Neural cell (in vitro differentiated cells): ENCODE results near the gene SF3B5. TPM values are rescaled to one million over a fixed set of nuclear protein-coding genes. Genes with fewer than 3 reads are reported as not detected.

ENCODE experiments used
- H2AFZ ChIP-seq: fragments of 200-600, 300-800 bp; sonication (generic), shearing (Covaris generic); 2 replicates; pipeline ENCODE4 v1.6.0; 2014; ENCODE audit warnings: low read depth, mild to moderate bottlenecking, antibody characterized with exemption, low read length, moderate library complexity
- H3F3A ChIP-seq: fragments of 200-600 bp; shearing (Covaris generic); 2 replicates; pipeline ENCODE4 v1.6.1; 2016; ENCODE audit warnings: mild to moderate bottlenecking, moderate library complexity, mixed read lengths, antibody characterized with exemption, low read length; ENCODE audit not compliant: insufficient read depth, poor library complexity, severe bottlenecking
- H3K27ac ChIP-seq: fragments of 200-600, 300-800 bp; sonication (generic), shearing (Covaris generic); 2 replicates; pipeline ENCODE4 v1.5.1; 2014; ENCODE audit warnings: mild to moderate bottlenecking, low read length, moderate library complexity
- H3K27me3 ChIP-seq: fragments of 300-800, 200-600 bp; sonication (generic), shearing (Covaris generic); 2 replicates; pipeline ENCODE4 v1.6.0; 2014; ENCODE audit warnings: mild to moderate bottlenecking, low read depth, low read length, moderate library complexity; ENCODE audit not compliant: insufficient read depth
- H3K36me3 ChIP-seq: fragments of 300-800, 200-600 bp; sonication (generic), shearing (Covaris generic); 2 replicates; pipeline ENCODE4 v1.5.1; 2014; ENCODE audit warnings: mild to moderate bottlenecking, antibody characterized with exemption, low read length, moderate library complexity; ENCODE audit not compliant: insufficient read depth
- H3K4me2 ChIP-seq: fragments of 300-800, 200-600 bp; sonication (generic), shearing (Covaris generic); 2 replicates; pipeline ENCODE4 v1.6.0; 2014; ENCODE audit warnings: mild to moderate bottlenecking, low read length
- H3K4me3 ChIP-seq: fragments of 300-800, 200-600 bp; sonication (generic), shearing (Covaris generic); 2 replicates; pipeline ENCODE4 v1.5.1; 2014; ENCODE audit warnings: mild to moderate bottlenecking, low read length, moderate library complexity
- H3K79me2 ChIP-seq: fragments of 200-600 bp; shearing (Covaris generic); replicated peaks from 2 replicates; pipeline ENCODE4 v1.6.0; 2014; ENCODE audit warnings: mild to moderate bottlenecking, low read length, moderate library complexity; ENCODE audit not compliant: insufficient read depth
- H3K9ac ChIP-seq: fragments of 300-800, 200-600 bp; sonication (generic), shearing (Covaris generic); 2 replicates; pipeline ENCODE4 v1.6.1; 2016; ENCODE audit warnings: mild to moderate bottlenecking, low read length, mixed read lengths
- H3K9me2 ChIP-seq: fragments of 200-600 bp; shearing (Covaris generic); 2 replicates; pipeline ENCODE4 v1.6.1; 2016; ENCODE audit warnings: mild to moderate bottlenecking, low read length, mixed read lengths; ENCODE audit not compliant: insufficient read depth
- H3K9me3 ChIP-seq: fragments of 200-600, 300-800 bp; sonication (generic), shearing (Covaris generic); 2 replicates; pipeline ENCODE4 v1.6.1; 2016; ENCODE audit warnings: mild to moderate bottlenecking, mixed run types, low read length, moderate library complexity, mixed read lengths
- H4K20me1 ChIP-seq: fragments of 200-600 bp; shearing (Covaris generic); 2 replicates; pipeline ENCODE4 v1.6.1; 2016; ENCODE audit warnings: mild to moderate bottlenecking, mixed run types; ENCODE audit not compliant: insufficient read depth
- EP300 ChIP-seq: fragments of 450-650 bp; conservative IDR thresholded peaks from 2 replicates; pipeline ENCODE4 v1.6.1; 2014; ENCODE audit warnings: antibody characterized with exemption, mild to moderate bottlenecking, moderate library complexity; ENCODE audit not compliant: poor library complexity, severe bottlenecking
- EZH2 ChIP-seq: fragments of 200-600, 300-800 bp; shearing (Covaris generic), sonication (generic); IDR thresholded peaks from 2 replicates; pipeline ENCODE4 v1.6.1; 2014; ENCODE audit warnings: antibody characterized with exemption, low read length, borderline replicate concordance, mild to moderate bottlenecking; ENCODE audit not compliant: insufficient read depth, poor library complexity, severe bottlenecking
- MXI1 ChIP-seq: fragments of 450-650 bp; conservative IDR thresholded peaks from 2 replicates; pipeline ENCODE4 v1.6.1; 2014; ENCODE audit warnings: antibody characterized with exemption, mild to moderate bottlenecking; ENCODE audit not compliant: poor library complexity, severe bottlenecking
- POLR2AphosphoS5 ChIP-seq: IDR thresholded peaks from 2 replicates; pipeline ENCODE4 v1.6.1; 2012
- RAD21 ChIP-seq: fragments of 450-650 bp; conservative IDR thresholded peaks from 2 replicates; pipeline ENCODE4 v1.6.1; 2014; ENCODE audit warnings: antibody characterized with exemption, mild to moderate bottlenecking, moderate library complexity
- SMC3 ChIP-seq: fragments of 450-650 bp; conservative IDR thresholded peaks from 2 replicates; pipeline ENCODE4 v1.6.1; 2014; ENCODE audit warnings: antibody characterized with exemption, mild to moderate bottlenecking, moderate library complexity; ENCODE audit not compliant: poor library complexity
- TAF1 ChIP-seq: IDR thresholded peaks from 2 replicates; pipeline ENCODE4 v1.6.1; 2012; ENCODE audit warnings: low read depth
- polyA plus RNA-seq: library from polyadenylated mRNA; depleted of rRNA; stranded (reverse); fragments of >200 nt; gene quantifications from 2 replicates; pipeline ENCODE4 v1.2.3, GENCODE V29; 2014
- TF ChIP-seq, protein P1 (sequence below): IDR thresholded peaks from 2 replicates; pipeline ENCODE4 v1.6.1; 2012; ENCODE audit warnings: borderline replicate concordance
- TF ChIP-seq, protein P2 (sequence below): fragments of 450-650 bp; IDR thresholded peaks from 2 replicates; pipeline ENCODE4 v1.5.1; 2014; ENCODE audit warnings: antibody characterized with exemption, mild to moderate bottlenecking, moderate library complexity; ENCODE audit not compliant: poor library complexity, severe bottlenecking

The SF3B5 gene
- polyA plus RNA-seq, 1 donor from 2014 or later: 246 TPM

- H3K27ac ChIP-seq: no peak overlapping the region
- H3K4me2 ChIP-seq: no peak overlapping the region
- no peaks in the 10 kb centered on the region for H3K79me2 ChIP-seq
- H3K9me3 ChIP-seq: no peaks in the 10 kb centered on the region
- no peaks in the 10 kb centered on the region for H3K36me3 ChIP-seq
- H2AFZ ChIP-seq: no peak overlapping the region
- no peaks in the 10 kb centered on the region for H3F3A ChIP-seq
- no peak overlapping the region for H3K9ac ChIP-seq
- no peaks in the 10 kb centered on the region for H3K27me3 ChIP-seq
- H3K4me3 ChIP-seq: no peak overlapping the region
- no peaks in the 10 kb centered on the region for H4K20me1 ChIP-seq
- no peak for TF ChIP-seq RAD21
- TF ChIP-seq, protein P1, sequence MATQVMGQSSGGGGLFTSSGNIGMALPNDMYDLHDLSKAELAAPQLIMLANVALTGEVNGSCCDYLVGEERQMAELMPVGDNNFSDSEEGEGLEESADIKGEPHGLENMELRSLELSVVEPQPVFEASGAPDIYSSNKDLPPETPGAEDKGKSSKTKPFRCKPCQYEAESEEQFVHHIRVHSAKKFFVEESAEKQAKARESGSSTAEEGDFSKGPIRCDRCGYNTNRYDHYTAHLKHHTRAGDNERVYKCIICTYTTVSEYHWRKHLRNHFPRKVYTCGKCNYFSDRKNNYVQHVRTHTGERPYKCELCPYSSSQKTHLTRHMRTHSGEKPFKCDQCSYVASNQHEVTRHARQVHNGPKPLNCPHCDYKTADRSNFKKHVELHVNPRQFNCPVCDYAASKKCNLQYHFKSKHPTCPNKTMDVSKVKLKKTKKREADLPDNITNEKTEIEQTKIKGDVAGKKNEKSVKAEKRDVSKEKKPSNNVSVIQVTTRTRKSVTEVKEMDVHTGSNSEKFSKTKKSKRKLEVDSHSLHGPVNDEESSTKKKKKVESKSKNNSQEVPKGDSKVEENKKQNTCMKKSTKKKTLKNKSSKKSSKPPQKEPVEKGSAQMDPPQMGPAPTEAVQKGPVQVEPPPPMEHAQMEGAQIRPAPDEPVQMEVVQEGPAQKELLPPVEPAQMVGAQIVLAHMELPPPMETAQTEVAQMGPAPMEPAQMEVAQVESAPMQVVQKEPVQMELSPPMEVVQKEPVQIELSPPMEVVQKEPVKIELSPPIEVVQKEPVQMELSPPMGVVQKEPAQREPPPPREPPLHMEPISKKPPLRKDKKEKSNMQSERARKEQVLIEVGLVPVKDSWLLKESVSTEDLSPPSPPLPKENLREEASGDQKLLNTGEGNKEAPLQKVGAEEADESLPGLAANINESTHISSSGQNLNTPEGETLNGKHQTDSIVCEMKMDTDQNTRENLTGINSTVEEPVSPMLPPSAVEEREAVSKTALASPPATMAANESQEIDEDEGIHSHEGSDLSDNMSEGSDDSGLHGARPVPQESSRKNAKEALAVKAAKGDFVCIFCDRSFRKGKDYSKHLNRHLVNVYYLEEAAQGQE: no peak
- no peak for TF ChIP-seq EZH2
- no peak for TF ChIP-seq POLR2AphosphoS5
- no peak for TF ChIP-seq EP300
- no peak for TF ChIP-seq SMC3
- no peak for TF ChIP-seq MXI1
- TF ChIP-seq, protein P2, sequence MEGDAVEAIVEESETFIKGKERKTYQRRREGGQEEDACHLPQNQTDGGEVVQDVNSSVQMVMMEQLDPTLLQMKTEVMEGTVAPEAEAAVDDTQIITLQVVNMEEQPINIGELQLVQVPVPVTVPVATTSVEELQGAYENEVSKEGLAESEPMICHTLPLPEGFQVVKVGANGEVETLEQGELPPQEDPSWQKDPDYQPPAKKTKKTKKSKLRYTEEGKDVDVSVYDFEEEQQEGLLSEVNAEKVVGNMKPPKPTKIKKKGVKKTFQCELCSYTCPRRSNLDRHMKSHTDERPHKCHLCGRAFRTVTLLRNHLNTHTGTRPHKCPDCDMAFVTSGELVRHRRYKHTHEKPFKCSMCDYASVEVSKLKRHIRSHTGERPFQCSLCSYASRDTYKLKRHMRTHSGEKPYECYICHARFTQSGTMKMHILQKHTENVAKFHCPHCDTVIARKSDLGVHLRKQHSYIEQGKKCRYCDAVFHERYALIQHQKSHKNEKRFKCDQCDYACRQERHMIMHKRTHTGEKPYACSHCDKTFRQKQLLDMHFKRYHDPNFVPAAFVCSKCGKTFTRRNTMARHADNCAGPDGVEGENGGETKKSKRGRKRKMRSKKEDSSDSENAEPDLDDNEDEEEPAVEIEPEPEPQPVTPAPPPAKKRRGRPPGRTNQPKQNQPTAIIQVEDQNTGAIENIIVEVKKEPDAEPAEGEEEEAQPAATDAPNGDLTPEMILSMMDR: no peak
- TF ChIP-seq TAF1: no peak
- no peaks in the 10 kb centered on the region for H3K9me2 ChIP-seq
Measured at GRCh38 chr6:144141470-144141869, 46.1 kb upstream of the SF3B5 start.

DNA sequence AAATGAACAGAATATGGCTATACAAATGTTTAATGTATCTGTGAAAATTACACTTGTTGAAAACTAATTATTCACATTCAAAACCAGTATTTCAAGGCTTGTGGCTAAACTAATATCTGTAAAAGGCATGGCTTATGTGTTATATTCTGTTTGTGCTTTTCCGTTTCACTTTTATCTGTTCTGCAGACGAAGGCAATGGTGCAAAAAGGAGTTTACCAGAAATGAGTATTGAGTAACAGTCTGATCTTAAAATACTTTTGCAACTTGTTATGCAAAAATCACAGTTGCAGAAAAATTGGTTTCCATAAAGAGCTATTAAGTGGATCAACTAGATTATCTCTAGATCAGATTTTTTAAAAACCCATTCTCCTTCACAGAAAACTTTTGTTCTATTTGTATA is 45.5 kb upstream of the SF3B5 start:
- H3K4me3 ChIP-seq: no peak overlapping the region
- H4K20me1 ChIP-seq: no peaks in the 10 kb centered on the region
- H3K9ac ChIP-seq: no peak overlapping the region
- H3K27me3 ChIP-seq: no peaks in the 10 kb centered on the region
- TF ChIP-seq RAD21 (no peak), MXI1 (no peak), EZH2 (no peak), TAF1 (no peak), SMC3 (no peak), EP300 (no peak), POLR2AphosphoS5 (no peak)
- TF ChIP-seq, protein P1: no peak
- TF ChIP-seq, protein P2: no peak
- no peak overlapping the region for H3K4me2 ChIP-seq
- no peaks in the 10 kb centered on the region for H3K79me2 ChIP-seq
- H3K27ac ChIP-seq: no peak overlapping the region
- H3K36me3 ChIP-seq: no peaks in the 10 kb centered on the region
- no peak overlapping the region for H2AFZ ChIP-seq
- H3K9me2 ChIP-seq: no peaks in the 10 kb centered on the region
- H3F3A ChIP-seq: no peaks in the 10 kb centered on the region
- H3K9me3 ChIP-seq: no peaks in the 10 kb centered on the region
